ENCODE measurements around the gene SLBP.

Gene SLBP

DNA sequence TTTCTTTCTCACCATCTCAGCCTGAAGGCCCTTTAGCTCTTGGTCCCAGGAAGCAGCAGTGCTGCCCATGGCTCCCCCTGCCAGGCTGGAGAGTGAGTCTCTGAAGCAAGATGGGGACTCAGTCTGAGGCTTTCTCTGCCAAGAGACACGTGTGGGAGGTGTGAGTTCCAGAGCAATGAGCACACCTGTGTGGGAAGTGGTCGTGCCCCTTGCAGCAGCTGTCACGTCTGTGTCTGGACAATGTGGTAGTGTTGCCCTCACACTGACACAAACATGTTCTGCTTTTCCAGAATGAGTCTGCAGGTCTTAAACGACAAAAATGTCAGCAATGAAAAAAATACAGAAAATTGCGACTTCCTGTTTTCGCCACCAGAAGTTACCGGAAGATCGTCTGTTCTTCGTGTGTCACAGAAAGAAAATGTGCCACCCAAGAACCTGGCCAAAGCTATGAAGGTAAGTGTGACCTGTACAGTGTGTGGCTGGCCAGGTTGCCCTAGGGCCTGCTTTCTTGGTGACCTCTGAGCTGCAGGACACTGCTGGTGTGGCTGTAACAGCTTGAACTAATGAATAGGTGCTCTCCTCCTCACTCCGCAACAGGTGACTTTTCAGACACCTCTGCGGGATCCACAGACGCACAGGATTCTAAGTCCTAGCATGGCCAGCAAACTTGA, 11.1 kb upstream of the SLBP start:
- 93% methylated on average over 12 of the region's 12 CpGs for WGBS
- H3K4ac ChIP-seq (ENCODE audit: low read depth in 1 of 2, low read length in 2 of 2): no peak overlapping the region

GRCh38 chr4:1722551-1723118, 10.5 kb upstream of the SLBP start:
- Histone ChIP-seq H3K27ac (ENCODE audit: low read length, poor library complexity, severe bottlenecking) (peak overlapping the region; percentile 19), H4K8ac (ENCODE audit: low read length) (no peak overlapping the region), H2BK5ac (ENCODE audit: low read depth, low read length, poor library complexity, severe bottlenecking) (no peak overlapping the region), H3K4ac (ENCODE audit: low read depth in 1 of 2, low read length in 2 of 2) (no peak overlapping the region), H4K91ac (ENCODE audit: low read length) (no peak overlapping the region), H3K4me3 (ENCODE audit: insufficient read depth in 1 of 2, low read depth in 1 of 2, low read length in 2 of 2) (peak overlapping the region in 1 of 2 experiments; percentile 76), H3K18ac (ENCODE audit: low read depth in 1 of 2, low read length in 2 of 2) (no peak overlapping the region), H3K36me3 (ENCODE audit: control insufficient read depth in 1 of 2, insufficient read depth in 2 of 2, low read depth in 1 of 2, low read length in 2 of 2) (peaks cover 25 to 29% of the 10 kb centered on the region in 2 experiments), H2BK15ac (ENCODE audit: low read depth, poor library complexity, severe bottlenecking) (peak overlapping the region; percentile 44), H3K23ac (ENCODE audit: low read length in 2 of 2) (peak overlapping the region in 1 of 2 experiments; percentile 35), H2BK120ac (ENCODE audit: low read depth, low read length) (no peak overlapping the region), H3K9me3 (ENCODE audit: control insufficient read depth, low read length) (no peaks in the 10 kb centered on the region), H3K27me3 (ENCODE audit: control insufficient read depth in 1 of 2, insufficient read depth in 1 of 2, low read length in 2 of 2) (no peaks in the 10 kb centered on the region), H2BK12ac (ENCODE audit: low read length in 2 of 2) (no peak overlapping the region), H3K14ac (ENCODE audit: low read length in 2 of 2) (no peak overlapping the region), H2AFZ (ENCODE audit: low read depth, low read length) (no peak overlapping the region), H3K4me1 (ENCODE audit: control insufficient read depth, insufficient read depth, low read depth, low read length) (peaks cover 53% of the 10 kb centered on the region), H2AK5ac (ENCODE audit: low read length, severe bottlenecking) (no peak overlapping the region), H3K79me1 (replicated peaks; ENCODE audit: low read length, poor library complexity, severe bottlenecking) (peaks cover 16% of the 10 kb centered on the region), H3K9ac (ENCODE audit: low read length) (peak overlapping the region; percentile 62), H3K4me2 (ENCODE audit: low read length, poor library complexity, severe bottlenecking) (peak overlapping the region; percentile 58)
- DNase-seq: peak; percentile 38
- 58% methylated on average over 18 of the region's 18 CpGs for WGBS

More for the DNA sequence above, 11.1 kb upstream of the SLBP start:
- no peak overlapping the region for H2BK5ac ChIP-seq (ENCODE audit: low read depth, low read length, poor library complexity, severe bottlenecking)
- H3K4me2 ChIP-seq (ENCODE audit: low read length, poor library complexity, severe bottlenecking): no peak overlapping the region
- peak overlapping the region; percentile 53 for H3K27ac ChIP-seq (ENCODE audit: low read length, poor library complexity, severe bottlenecking)
- H3K4me3 ChIP-seq (ENCODE audit: insufficient read depth in 1 of 2, low read depth in 1 of 2, low read length in 2 of 2): no peak overlapping the region
- no peak overlapping the region for H2BK120ac ChIP-seq (ENCODE audit: low read depth, low read length)
- peaks cover 16% of the 10 kb centered on the region for H3K79me1 ChIP-seq (replicated peaks; ENCODE audit: low read length, poor library complexity, severe bottlenecking)
- peaks cover 54% of the 10 kb centered on the region for H3K4me1 ChIP-seq (ENCODE audit: control insufficient read depth, insufficient read depth, low read depth, low read length)
- H3K27me3 ChIP-seq (ENCODE audit: control insufficient read depth in 1 of 2, insufficient read depth in 1 of 2, low read length in 2 of 2): no peaks in the 10 kb centered on the region
- H3K23ac ChIP-seq (ENCODE audit: low read length in 2 of 2): peak overlapping the region in 1 of 2 experiments; percentile 57
- no peak overlapping the region for H2AK5ac ChIP-seq (ENCODE audit: low read length, severe bottlenecking)
- H2BK15ac ChIP-seq (ENCODE audit: low read depth, poor library complexity, severe bottlenecking): no peak overlapping the region
- peaks cover 24 to 28% of the 10 kb centered on the region in 2 experiments for H3K36me3 ChIP-seq (ENCODE audit: control insufficient read depth in 1 of 2, insufficient read depth in 2 of 2, low read depth in 1 of 2, low read length in 2 of 2)
- no peak overlapping the region for H4K8ac ChIP-seq (ENCODE audit: low read length)
- no peak overlapping the region for H3K18ac ChIP-seq (ENCODE audit: low read depth in 1 of 2, low read length in 2 of 2)
- H3K9ac ChIP-seq (ENCODE audit: low read length): peak overlapping the region; percentile 62
- no peak overlapping the region for H2BK12ac ChIP-seq (ENCODE audit: low read length in 2 of 2)
- no peak overlapping the region for H4K91ac ChIP-seq (ENCODE audit: low read length)
- no peak for DNase-seq
- no peak overlapping the region for H3K14ac ChIP-seq (ENCODE audit: low read length in 2 of 2)
- H3K9me3 ChIP-seq (ENCODE audit: control insufficient read depth, low read length): no peaks in the 10 kb centered on the region
- no peak overlapping the region for H2AFZ ChIP-seq (ENCODE audit: low read depth, low read length)

GRCh38 chr4:1721666-1722550, 9.8 kb upstream of the SLBP start:
- Histone ChIP-seq H3K4me3 (ENCODE audit: insufficient read depth in 1 of 2, low read depth in 1 of 2, low read length in 2 of 2) (peak overlapping the region; percentile 76), H3K4ac (ENCODE audit: low read depth in 1 of 2, low read length in 2 of 2) (peak overlapping the region in 1 of 2 experiments; percentile 69), H3K4me1 (ENCODE audit: control insufficient read depth, insufficient read depth, low read depth, low read length) (peaks cover 50% of the 10 kb centered on the region), H3K9ac (ENCODE audit: low read length) (peak overlapping the region; percentile 62), H4K8ac (ENCODE audit: low read length) (no peak overlapping the region), H2BK12ac (ENCODE audit: low read length in 2 of 2) (no peak overlapping the region), H4K91ac (ENCODE audit: low read length) (no peak overlapping the region), H3K27me3 (ENCODE audit: control insufficient read depth in 1 of 2, insufficient read depth in 1 of 2, low read length in 2 of 2) (no peaks in the 10 kb centered on the region), H2BK120ac (ENCODE audit: low read depth, low read length) (no peak overlapping the region), H3K14ac (ENCODE audit: low read length in 2 of 2) (no peak overlapping the region), H3K27ac (ENCODE audit: low read length, poor library complexity, severe bottlenecking) (no peak overlapping the region), H2BK5ac (ENCODE audit: low read depth, low read length, poor library complexity, severe bottlenecking) (no peak overlapping the region), H2AFZ (ENCODE audit: low read depth, low read length) (no peak overlapping the region), H3K18ac (ENCODE audit: low read depth in 1 of 2, low read length in 2 of 2) (peak overlapping the region in 1 of 2 experiments; percentile 29), H3K79me1 (replicated peaks; ENCODE audit: low read length, poor library complexity, severe bottlenecking) (peaks cover 20% of the 10 kb centered on the region), H3K36me3 (ENCODE audit: control insufficient read depth in 1 of 2, insufficient read depth in 2 of 2, low read depth in 1 of 2, low read length in 2 of 2) (peaks cover 32 to 37% of the 10 kb centered on the region in 2 experiments), H2BK15ac (ENCODE audit: low read depth, poor library complexity, severe bottlenecking) (no peak overlapping the region), H3K4me2 (ENCODE audit: low read length, poor library complexity, severe bottlenecking) (peak overlapping the region; percentile 58), H2AK5ac (ENCODE audit: low read length, severe bottlenecking) (no peak overlapping the region), H3K9me3 (ENCODE audit: control insufficient read depth, low read length) (no peaks in the 10 kb centered on the region), H3K23ac (ENCODE audit: low read length in 2 of 2) (peak overlapping the region in 1 of 2 experiments; percentile 80)
- DNase-seq: no peak
- WGBS: 3% methylated on average over 52 of the region's 61 CpGs
